Astrocyte (in vitro differentiated cells and primary cell): ENCODE measurements around the gene MT4. TPM values are rescaled to one million over a fixed set of nuclear protein-coding genes. Genes with fewer than 3 reads are reported as not detected.

Source experiments
- DNase-seq: peaks from one replicate; pipeline ENCODE4 v3.0.0-alpha.2; 2010; ENCODE audit warnings: low read depth
- FAIRE-seq: peaks from 2 replicates; lab custom pipeline; 2011; peaks lifted over from hg19 to GRCh38; lab: Jason Lieb, UNC
- H2AFZ ChIP-seq: 2 replicates; pipeline ENCODE4 v1.6.0; 2012; ENCODE audit warnings: low read depth, low read length, inconsistent platforms
- H3K27ac ChIP-seq: 2 replicates; pipeline ENCODE4 v1.5.1; 2011; ENCODE audit warnings: low read depth, low read length, inconsistent platforms
- H3K27me3 ChIP-seq: 2 replicates; pipeline ENCODE4 v1.6.0; 2011; ENCODE audit warnings: low read length, inconsistent platforms; ENCODE audit not compliant: insufficient read depth
- H3K36me3 ChIP-seq: 2 replicates; pipeline ENCODE4 v1.5.1; 2011; ENCODE audit warnings: low read length, inconsistent platforms; ENCODE audit not compliant: insufficient read depth
- H3K4me1 ChIP-seq: 2 replicates; pipeline ENCODE4 v1.5.1; 2011; ENCODE audit warnings: low read length, inconsistent platforms; ENCODE audit not compliant: insufficient read depth
- H3K4me2 ChIP-seq: 2 replicates; pipeline ENCODE4 v1.6.0; 2012; ENCODE audit warnings: low read length, inconsistent platforms
- H3K4me3 ChIP-seq: 2 replicates; pipeline ENCODE4 v1.5.1; 2011; ENCODE audit warnings: low read depth, mild to moderate bottlenecking, low read length, inconsistent platforms; ENCODE audit not compliant: insufficient read depth
- H3K79me2 ChIP-seq: 2 replicates; pipeline ENCODE4 v1.6.0; 2012; ENCODE audit warnings: mild to moderate bottlenecking, low read length, inconsistent platforms; ENCODE audit not compliant: insufficient read depth
- H3K9ac ChIP-seq: 2 replicates; pipeline ENCODE4 v1.6.0; 2012; ENCODE audit warnings: mild to moderate bottlenecking, low read length, inconsistent platforms
- H3K9me3 ChIP-seq: 2 replicates; pipeline ENCODE4 v1.5.1; 2012; ENCODE audit warnings: low read depth, mild to moderate bottlenecking, low read length, inconsistent platforms; ENCODE audit not compliant: insufficient read depth
- H4K20me1 ChIP-seq: 2 replicates; pipeline ENCODE4 v1.6.0; 2012; ENCODE audit warnings: low read length, inconsistent platforms; ENCODE audit not compliant: insufficient read depth
- H3K27ac Mint-ChIP-seq: one replicate; pipeline ENCODE4 v1.8.0; 2021; ENCODE audit warnings: mild to moderate bottlenecking, mixed read lengths; ENCODE audit not compliant: unreplicated experiment
- H3K27me3 Mint-ChIP-seq: one replicate; pipeline ENCODE4 v1.8.0; 2021; ENCODE audit warnings: low read depth, mixed read lengths; ENCODE audit not compliant: unreplicated experiment
- H3K36me3 Mint-ChIP-seq: one replicate; pipeline ENCODE4 v1.8.0; 2021; ENCODE audit warnings: low read depth, mixed read lengths; ENCODE audit not compliant: unreplicated experiment
- H3K4me1 Mint-ChIP-seq: one replicate; pipeline ENCODE4 v1.8.0; 2021; ENCODE audit warnings: low read depth, mixed read lengths; ENCODE audit not compliant: unreplicated experiment
- H3K4me3 Mint-ChIP-seq: one replicate; pipeline ENCODE4 v1.8.0; 2021; ENCODE audit warnings: mild to moderate bottlenecking, moderate library complexity, mixed read lengths; ENCODE audit not compliant: unreplicated experiment
- H3K9me3 Mint-ChIP-seq: one replicate; pipeline ENCODE4 v1.8.0; 2021; ENCODE audit warnings: mild to moderate bottlenecking, mixed read lengths; ENCODE audit not compliant: unreplicated experiment
- EZH2 ChIP-seq: IDR thresholded peaks from 2 replicates; pipeline ENCODE4 v1.6.1; 2012; ENCODE audit warnings: mild to moderate bottlenecking, low read length, inconsistent platforms; ENCODE audit not compliant: insufficient read depth
- total RNA-seq: library from RNA; stranded (reverse); gene quantifications from 2 replicates; pipeline ENCODE4 v1.2.1, GENCODE V29; 2021
- TF ChIP-seq, protein P1 (sequence below): IDR thresholded peaks from 2 replicates; pipeline ENCODE4 v1.5.1; 2011; ENCODE audit warnings: low read depth, mild to moderate bottlenecking, inconsistent platforms, low read length, moderate library complexity; ENCODE audit not compliant: insufficient read depth

Gene MT4
- total RNA-seq, 1 donor from 2014 or later, result not detected

DNA sequence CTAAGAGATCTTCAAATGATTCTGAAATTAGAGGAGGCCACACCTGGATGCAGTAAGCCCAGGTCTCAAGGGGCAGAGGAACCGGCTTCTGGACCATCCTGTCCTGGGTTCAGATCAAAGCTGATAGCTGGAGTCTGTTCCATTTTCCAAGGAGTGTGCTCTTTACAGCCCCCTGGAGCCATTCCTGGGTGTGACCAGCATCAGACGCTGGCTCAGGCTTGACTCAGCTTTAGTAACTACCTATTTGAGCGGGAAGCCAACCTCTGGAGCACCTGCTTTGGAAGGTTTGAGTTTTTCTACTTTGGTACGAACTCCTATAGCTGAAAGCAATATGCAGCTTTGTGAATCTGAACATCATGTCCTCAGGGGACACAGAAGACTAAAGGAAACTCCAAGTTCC, 32.2 kb upstream of the MT4 start:
- H3K27ac Mint-ChIP-seq, result no peak overlapping the region
- no peak for FAIRE-seq
- H2AFZ ChIP-seq, result no peak overlapping the region
- H3K9me3 Mint-ChIP-seq, result no peaks in the 10 kb centered on the region
- no peak for DNase-seq
- peaks cover 7% of the 10 kb centered on the region for H3K27me3 ChIP-seq
- no peaks in the 10 kb centered on the region for H3K36me3 ChIP-seq
- no peak overlapping the region for H3K4me3 ChIP-seq
- H3K27me3 Mint-ChIP-seq, result peaks cover 41% of the 10 kb centered on the region
- no peaks in the 10 kb centered on the region for H3K4me1 Mint-ChIP-seq
- no peak overlapping the region for H3K4me2 ChIP-seq
- no peak overlapping the region for H3K4me3 Mint-ChIP-seq
- no peak overlapping the region for H3K9ac ChIP-seq
- TF ChIP-seq EZH2, result no peak
- TF ChIP-seq, protein P1, sequence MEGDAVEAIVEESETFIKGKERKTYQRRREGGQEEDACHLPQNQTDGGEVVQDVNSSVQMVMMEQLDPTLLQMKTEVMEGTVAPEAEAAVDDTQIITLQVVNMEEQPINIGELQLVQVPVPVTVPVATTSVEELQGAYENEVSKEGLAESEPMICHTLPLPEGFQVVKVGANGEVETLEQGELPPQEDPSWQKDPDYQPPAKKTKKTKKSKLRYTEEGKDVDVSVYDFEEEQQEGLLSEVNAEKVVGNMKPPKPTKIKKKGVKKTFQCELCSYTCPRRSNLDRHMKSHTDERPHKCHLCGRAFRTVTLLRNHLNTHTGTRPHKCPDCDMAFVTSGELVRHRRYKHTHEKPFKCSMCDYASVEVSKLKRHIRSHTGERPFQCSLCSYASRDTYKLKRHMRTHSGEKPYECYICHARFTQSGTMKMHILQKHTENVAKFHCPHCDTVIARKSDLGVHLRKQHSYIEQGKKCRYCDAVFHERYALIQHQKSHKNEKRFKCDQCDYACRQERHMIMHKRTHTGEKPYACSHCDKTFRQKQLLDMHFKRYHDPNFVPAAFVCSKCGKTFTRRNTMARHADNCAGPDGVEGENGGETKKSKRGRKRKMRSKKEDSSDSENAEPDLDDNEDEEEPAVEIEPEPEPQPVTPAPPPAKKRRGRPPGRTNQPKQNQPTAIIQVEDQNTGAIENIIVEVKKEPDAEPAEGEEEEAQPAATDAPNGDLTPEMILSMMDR, result no peak
- H4K20me1 ChIP-seq, result no peaks in the 10 kb centered on the region
- no peak overlapping the region for H3K27ac ChIP-seq
- H3K36me3 Mint-ChIP-seq, result no peaks in the 10 kb centered on the region
- H3K4me1 ChIP-seq, result no peaks in the 10 kb centered on the region
- no peaks in the 10 kb centered on the region for H3K9me3 ChIP-seq
- H3K79me2 ChIP-seq, result no peaks in the 10 kb centered on the region

DNA sequence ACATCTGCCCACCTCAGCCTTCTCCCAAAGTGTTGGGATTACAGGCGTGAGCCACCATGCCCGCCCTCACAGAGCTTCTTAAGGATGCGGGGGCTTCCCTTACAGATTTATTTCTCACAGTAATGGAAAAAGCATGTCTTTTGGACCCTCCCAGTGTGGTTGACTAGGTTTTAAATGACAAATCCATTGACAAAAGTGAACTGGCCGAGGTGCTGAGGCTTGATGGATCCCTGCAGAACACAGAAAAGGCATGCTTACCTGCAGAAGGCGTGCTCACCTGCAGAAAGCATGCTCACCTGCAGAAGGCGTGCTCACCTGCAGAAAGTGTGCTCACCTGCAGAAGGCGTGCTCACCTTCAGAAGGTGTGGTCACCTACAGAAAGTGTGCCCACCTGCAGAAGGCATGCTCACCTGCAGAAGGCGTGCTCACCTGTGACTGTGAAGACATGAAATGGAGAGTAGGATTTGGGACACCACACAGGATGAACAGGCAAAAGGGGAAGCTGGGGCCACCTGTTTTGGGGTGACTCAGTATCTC, 30.0 kb upstream of the MT4 start:
- no peak overlapping the region for H3K4me3 ChIP-seq
- H3K9ac ChIP-seq, result no peak overlapping the region
- no peak overlapping the region for H3K27ac ChIP-seq
- H4K20me1 ChIP-seq, result no peaks in the 10 kb centered on the region
- no peak for TF ChIP-seq EZH2
- TF ChIP-seq, protein P1, result no peak
- Mint-ChIP-seq H3K4me3 (no peak overlapping the region), H3K36me3 (no peaks in the 10 kb centered on the region), H3K4me1 (no peaks in the 10 kb centered on the region), H3K9me3 (no peaks in the 10 kb centered on the region), H3K27me3 (peaks cover 44% of the 10 kb centered on the region), H3K27ac (no peak overlapping the region)
- DNase-seq (no peak), FAIRE-seq (no peak)
- H3K27me3 ChIP-seq, result peaks cover 7% of the 10 kb centered on the region
- no peaks in the 10 kb centered on the region for H3K4me1 ChIP-seq
- H3K9me3 ChIP-seq, result no peaks in the 10 kb centered on the region
- no peak overlapping the region for H2AFZ ChIP-seq
- no peak overlapping the region for H3K4me2 ChIP-seq
- no peaks in the 10 kb centered on the region for H3K79me2 ChIP-seq
- no peaks in the 10 kb centered on the region for H3K36me3 ChIP-seq

DNA sequence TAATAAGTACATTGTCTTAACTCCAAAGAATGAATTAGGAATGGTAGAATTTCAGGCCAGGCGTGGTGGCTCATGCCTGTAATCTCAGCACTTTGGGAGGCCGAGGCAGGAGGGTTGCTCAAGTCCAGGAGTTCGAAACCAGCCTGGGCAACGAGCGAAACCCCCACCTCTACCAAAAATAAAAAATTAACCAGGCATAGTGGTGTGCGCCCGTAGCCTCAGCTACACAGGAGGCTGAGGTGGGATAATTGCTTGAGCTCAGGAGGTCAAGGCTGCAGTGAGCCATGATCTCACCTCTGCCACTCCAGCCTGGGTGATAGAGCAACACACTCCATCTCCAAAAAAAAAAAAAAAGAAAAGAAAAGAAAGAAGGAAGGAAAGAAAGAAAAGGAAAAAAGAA, 26.5 kb upstream of the MT4 start:
- H3K27ac ChIP-seq, result no peak overlapping the region
- no peaks in the 10 kb centered on the region for H3K4me1 ChIP-seq
- H3K4me2 ChIP-seq, result no peak overlapping the region
- no peaks in the 10 kb centered on the region for H3K79me2 ChIP-seq
- H3K27me3 ChIP-seq, result peaks cover 7% of the 10 kb centered on the region
- TF ChIP-seq EZH2, result no peak
- TF ChIP-seq, protein P1, result no peak
- Mint-ChIP-seq H3K27ac (no peak overlapping the region), H3K9me3 (no peaks in the 10 kb centered on the region), H3K4me3 (no peak overlapping the region), H3K4me1 (no peaks in the 10 kb centered on the region), H3K27me3 (peaks cover 49% of the 10 kb centered on the region), H3K36me3 (peaks cover 4% of the 10 kb centered on the region)
- FAIRE-seq (no peak), DNase-seq (no peak)
- H3K4me3 ChIP-seq, result no peak overlapping the region
- H2AFZ ChIP-seq, result no peak overlapping the region
- no peak overlapping the region for H3K9ac ChIP-seq
- no peaks in the 10 kb centered on the region for H3K9me3 ChIP-seq
- H4K20me1 ChIP-seq, result no peaks in the 10 kb centered on the region
- no peaks in the 10 kb centered on the region for H3K36me3 ChIP-seq
